HG03432 (cell line): ENCODE measurements around the gene ECM2.

Experiments used
- ATAC-seq: cut with Tn5 transposase; IDR thresholded peaks from one replicate; pipeline ENCODE4 v1.9.1; 2021; ENCODE audit warnings: mild to moderate bottlenecking, moderate library complexity; ENCODE audit not compliant: unreplicated experiment

ECM2 gene

GRCh38 chr9:92528522-92528849 lies 7.3 kb downstream of the ECM2 start:
- no peak for ATAC-seq

- no peak for ATAC-seq
Measured at GRCh38 chr9:92527832-92528521, 7.8 kb downstream of the ECM2 start.

- ATAC-seq: no peak
Measured at GRCh38 chr9:92527291-92527828, 8.4 kb downstream of the ECM2 start.

- no peak for ATAC-seq
Measured at GRCh38 chr9:92525306-92525705, 10.5 kb downstream of the ECM2 start.

- ATAC-seq: no peak
Measured at GRCh38 chr9:92524881-92525280, 10.9 kb downstream of the ECM2 start.

- ATAC-seq: no peak
Measured at GRCh38 chr9:92522983-92523970, 12.5 kb downstream of the ECM2 start.

GRCh38 chr9:92520837-92521236 lies 15.0 kb downstream of the ECM2 start:
- no peak for ATAC-seq

GRCh38 chr9:92518199-92518598 lies 17.6 kb downstream of the ECM2 start:
- ATAC-seq: no peak

- ATAC-seq: no peak
Measured at GRCh38 chr9:92517046-92517445, 18.7 kb downstream of the ECM2 start.

- ATAC-seq: no peak
Measured at GRCh38 chr9:92516521-92516920, 19.3 kb downstream of the ECM2 start.

- ATAC-seq: no peak
Measured at GRCh38 chr9:92514635-92515034, 21.2 kb downstream of the ECM2 start.

GRCh38 chr9:92513349-92513748 lies 22.4 kb downstream of the ECM2 start:
- no peak for ATAC-seq

- ATAC-seq: no peak
Measured at GRCh38 chr9:92512622-92513021, 23.2 kb downstream of the ECM2 start.

- ATAC-seq: no peak
Measured at GRCh38 chr9:92510747-92511146, 25.0 kb downstream of the ECM2 start.

- ATAC-seq: no peak
Measured at GRCh38 chr9:92509050-92509449, 26.7 kb downstream of the ECM2 start.

- ATAC-seq: no peak
Measured at GRCh38 chr9:92508018-92508820, 27.6 kb downstream of the ECM2 start.

- no peak for ATAC-seq
Measured at GRCh38 chr9:92507496-92507895, 28.3 kb downstream of the ECM2 start.

- no peak for ATAC-seq
Measured at GRCh38 chr9:92507005-92507404, 28.8 kb downstream of the ECM2 start.

GRCh38 chr9:92506184-92506857 lies 29.5 kb downstream of the ECM2 start:
- no peak for ATAC-seq

- no peak for ATAC-seq
Measured at GRCh38 chr9:92504881-92505280, 30.9 kb downstream of the ECM2 start.

GRCh38 chr9:92503156-92503555 lies 32.6 kb downstream of the ECM2 start:
- no peak for ATAC-seq
